K562 (cell line): ENCODE results near the gene NTRK3. TPM values are rescaled to one million over a fixed set of nuclear protein-coding genes. Genes with fewer than 3 reads are reported as not detected.

Experiments
- ATAC-seq: fragments of 200-7000 bp; cut with Tn5 transposase; 3 replicates; pipeline ENCODE4 v1.9.1; 2020; ENCODE audit warnings: moderate library complexity
- BruUV-seq: library from RNA; stranded (reverse); fragments of 400-500 nt; replicated peaks from 2 replicates; lab custom pipeline; 2021; lab: Mats Ljungman, UMichigan
- CTCF ChIA-PET: fragments of 300-600 bp; formaldehyde crosslinking; extraction: SDS; loops from one replicate; lab custom pipeline; 2021; ENCODE audit warnings: low intra/inter-chr PET ratio; lab: Yijun Ruan, JAX
- POLR2A ChIA-PET: fragments of 300-600, 350-650 bp; sonication (Branson Sonifier 250); formaldehyde crosslinking; extraction: SDS; loops from one replicate; lab custom pipeline; 2021; ENCODE audit warnings: antibody characterized with exemption, inconsistent platforms; lab: Yijun Ruan, JAX
- DNase-seq, 4 experiments: peaks; one replicate each; pipeline versions ENCODE4 v3.0.0 to v3.0.0-alpha.2; 2011 to 2018; ENCODE audit warnings: low spot score in 3 of 4, mixed read lengths in 3 of 4; ENCODE audit errors: extremely low read depth in 1 of 4
- FAIRE-seq: peaks from 2 replicates; lab custom pipeline; 2011; peaks lifted over from hg19 to GRCh38; lab: Jason Lieb, UNC
- H2AFZ ChIP-seq: 2 replicates; pipeline ENCODE4 v1.6.0; 2011; ENCODE audit warnings: low read depth, low read length, control low read depth, inconsistent platforms
- H3K27ac ChIP-seq: fragments of 200-600 bp; 3 replicates; pipeline ENCODE4 v1.8.0; 2011; ENCODE audit warnings: low read depth, mild to moderate bottlenecking, control low read depth, inconsistent platforms, low read length, moderate library complexity, mixed read lengths; ENCODE audit errors: extremely low read depth
- H3K27me3 ChIP-seq, 2 experiments: fragments of 300-600 bp in 1 of 2; 2 replicates in 1 of 2; 3 replicates in 1 of 2; pipeline versions ENCODE4 v1.6.0 to v1.8.0; 2011; ENCODE audit warnings: inconsistent platforms in 2 of 2, low read length in 2 of 2, mild to moderate bottlenecking in 1 of 2, mixed read lengths in 1 of 2, moderate library complexity in 1 of 2; ENCODE audit not compliant: control insufficient read depth in 2 of 2, insufficient read depth in 2 of 2
- H3K36me3 ChIP-seq: fragments of 300-600 bp; 3 replicates; pipeline ENCODE4 v1.8.0; 2011; ENCODE audit warnings: mild to moderate bottlenecking, low read length, inconsistent platforms; ENCODE audit not compliant: control insufficient read depth, insufficient read depth
- H3K4me1 ChIP-seq, 2 experiments: fragments of 200-600 bp in 1 of 2; replicated peaks in 1 of 2; 2 replicates in 1 of 2; 3 replicates in 1 of 2; pipeline versions ENCODE4 v1.5.1 to v1.8.0; 2011; ENCODE audit warnings: inconsistent platforms in 2 of 2, low read length in 2 of 2, mild to moderate bottlenecking in 1 of 2, mixed read lengths in 1 of 2, moderate library complexity in 1 of 2; ENCODE audit not compliant: control insufficient read depth in 2 of 2, insufficient read depth in 2 of 2
- H3K4me2 ChIP-seq: 2 replicates; pipeline ENCODE4 v1.6.1; 2011; ENCODE audit warnings: low read length, control low read depth, inconsistent platforms, mixed read lengths; ENCODE audit not compliant: insufficient read depth
- H3K4me3 ChIP-seq: fragments of 200-600 bp; sonication (generic), shearing (Covaris generic); 2 replicates; pipeline ENCODE4 v1.5.1; 2016; ENCODE audit warnings: control low read depth, inconsistent platforms
- H3K79me2 ChIP-seq: fragments of 200-600 bp; 3 replicates; pipeline ENCODE4 v1.8.0; 2011; ENCODE audit warnings: low read length, inconsistent platforms; ENCODE audit not compliant: control insufficient read depth, insufficient read depth
- H3K9ac ChIP-seq, 2 experiments: 2 replicates each; pipeline versions ENCODE4 v1.6.0 to v1.6.1; 2011; ENCODE audit warnings: low read depth in 2 of 2, low read length in 2 of 2, control low read depth in 1 of 2, inconsistent platforms in 1 of 2, mild to moderate bottlenecking in 1 of 2, mixed read lengths in 1 of 2; ENCODE audit not compliant: insufficient read depth in 1 of 2
- H3K9me1 ChIP-seq: one replicate; pipeline ENCODE4 v1.6.0; 2011; ENCODE audit warnings: inconsistent platforms, mild to moderate bottlenecking, low read length, moderate library complexity; ENCODE audit not compliant: control insufficient read depth, insufficient read depth
- H3K9me3 ChIP-seq: replicated peaks from 2 replicates; pipeline ENCODE4 v1.5.1; 2011; ENCODE audit warnings: low read depth, low read length, inconsistent platforms; ENCODE audit not compliant: control insufficient read depth, insufficient read depth
- H4K20me1 ChIP-seq: replicated peaks from 2 replicates; pipeline ENCODE4 v1.6.1; 2011; ENCODE audit warnings: low read length, inconsistent platforms, mixed read lengths; ENCODE audit not compliant: control insufficient read depth, insufficient read depth
- ADNP ChIP-seq: fragments of 200-800 bp; sonication (Bioruptor generic); IDR thresholded peaks from 2 replicates; pipeline ENCODE4 v1.6.1; 2016; ENCODE audit warnings: missing genetic modification characterization, missing compliant biosample characterization
- FOXJ2 ChIP-seq: fragments of 200-800 bp; sonication (Bioruptor generic); IDR thresholded peaks from 2 replicates; pipeline ENCODE4 v1.6.1; 2016; ENCODE audit warnings: missing genetic modification characterization, missing compliant biosample characterization
- MAX ChIP-seq: sonication (generic); formaldehyde crosslinking; IDR thresholded peaks from 2 replicates; pipeline ENCODE4 v1.9.0; 2022; ENCODE audit warnings: mild to moderate bottlenecking, missing genetic modification reagents
- NFIC ChIP-seq: fragments of 450-650 bp; IDR thresholded peaks from 2 replicates; pipeline ENCODE4 v1.6.1; 2017; ENCODE audit warnings: mild to moderate bottlenecking, inconsistent platforms
- SIRT6 ChIP-seq: IDR thresholded peaks from one replicate; pipeline ENCODE4 v1.6.1; 2012; ENCODE audit warnings: low read depth, mild to moderate bottlenecking, control low read depth, inconsistent platforms, low read length, moderate library complexity
- TARDBP ChIP-seq: fragments of 450-650 bp; IDR thresholded peaks from 2 replicates; pipeline ENCODE4 v1.6.1; 2016
- WGBS: fragments of 100-300 bp; shearing (Covaris generic); methylation state at CpG from one replicate; pipeline ENCODE4 v1.1.6; 2016; ENCODE audit warnings: low coverage, mixed read lengths; ENCODE audit not compliant: insufficient coverage; ENCODE audit errors: missing lambda C conversion rate; 5-methylcytosine and 5-hydroxymethylcytosine counted together
- in situ Hi-C: fragments of 300-500 bp; cut with MboI; formaldehyde crosslinking; loops from 4 replicates; pipeline ENCODE4 v1.15.0; 2018; ENCODE audit warnings: inconsistent platforms, mixed read lengths
- intact Hi-C: fragments of 100-400 bp; cut with micrococcal nuclease; formaldehyde crosslinking; loops from 2 replicates; pipeline ENCODE4 v1.14.2; 2022
- polyA plus RNA-seq, 8 experiments: library from polyadenylated mRNA; depleted of rRNA in 4 of 8; stranded (reverse) in 5 of 8; unstranded in 3 of 8; fragments of >200 nt; fragmentation: Nextera tagmentation in 2 of 8; fragmentation: Illumina TruSeq in 1 of 8; extraction: Ambion mirVana in 2 of 8; extraction: Trizol in 1 of 8; gene quantifications; 2 replicates each; pipeline versions ENCODE4 v1.2.1 to v1.2.3, GENCODE V29; 2011 to 2014; ENCODE audit warnings: inconsistent platforms in 1 of 8, missing spikeins in 1 of 8
- total RNA-seq, 7 experiments: library from RNA; depleted of rRNA in 6 of 7; stranded (reverse); fragments of >200 nt in 6 of 7; fragmentation: Illumina TruSeq in 2 of 7; extraction: Trizol in 2 of 7; gene quantifications; 2 replicates each; pipeline versions ENCODE4 v1.2.1 to v1.2.3, GENCODE V29; 2011 to 2021; ENCODE audit warnings: low replicate concordance in 1 of 7
- TF ChIP-seq, protein P1 (sequence below): IDR thresholded peaks from 2 replicates; pipeline ENCODE4 v1.6.1; 2011; ENCODE audit not compliant: insufficient read length; ENCODE audit errors: extremely low read depth
- TF ChIP-seq, protein P2 (sequence below): fragments of 250-450 bp; sonication (Bioruptor Pico); IDR thresholded peaks from 2 replicates; pipeline ENCODE4 v1.8.0; 2022; ENCODE audit warnings: inconsistent platforms
- TF ChIP-seq, protein P3 (sequence below): fragments of 450-650 bp; IDR thresholded peaks from 2 replicates; pipeline ENCODE4 v1.6.1; 2016; ENCODE audit warnings: borderline replicate concordance

NTRK3 gene
- total and polyA plus RNA-seq, 9 of the 15 experiments (the other 6 are each of a cell fraction or from before 2014, with no cell fraction given) = 0.11 to 0.13 TPM; not detected in 7

DNA sequence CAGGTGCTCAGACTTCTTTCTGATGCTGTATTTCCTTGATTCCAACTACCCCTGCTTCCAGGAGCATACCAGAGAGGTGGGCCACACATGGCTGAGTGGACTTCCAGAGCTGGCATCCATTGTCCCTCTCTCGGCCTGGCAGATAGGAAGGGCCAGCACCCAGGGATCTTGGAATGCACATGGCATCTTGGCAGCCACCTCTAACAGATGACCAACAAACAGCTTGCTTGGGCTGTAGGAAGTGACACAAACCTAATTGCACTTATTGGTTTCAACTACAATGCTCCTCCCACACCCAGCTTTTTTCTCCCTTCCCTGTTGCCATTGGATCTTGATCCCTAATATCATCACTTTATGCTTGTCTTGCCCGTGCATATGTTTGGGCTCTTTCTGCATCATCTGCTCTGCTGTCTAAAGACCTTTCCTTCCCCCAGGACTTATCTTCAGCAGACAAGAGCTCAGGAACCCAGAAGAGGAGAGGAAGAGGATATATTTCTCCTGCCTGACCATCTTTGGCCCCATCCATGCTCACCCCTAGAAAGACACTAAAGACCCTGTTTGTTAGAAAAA lies 294.6 kb downstream of the NTRK3 start:
- ChIA-PET CTCF (no interaction called here), POLR2A (no interaction called here)
- no peaks in the 10 kb centered on the region for H3K79me2 ChIP-seq
- no peak overlapping the region for H3K9ac ChIP-seq
- H3K4me3 ChIP-seq = no peak overlapping the region
- no peaks in the 10 kb centered on the region for H3K9me1 ChIP-seq
- FAIRE-seq (no peak), DNase-seq (no peak), ATAC-seq (no peak)
- H3K4me1 ChIP-seq = no peaks in the 10 kb centered on the region
- no peaks in the 10 kb centered on the region for H4K20me1 ChIP-seq
- H3K27ac ChIP-seq = no peak overlapping the region
- 0% methylated on average over 2 of the region's 2 CpGs for WGBS
- H3K4me2 ChIP-seq = no peak overlapping the region
- H3K27me3 ChIP-seq = peaks cover 2 to 14% of the 10 kb centered on the region in 2 experiments; a peak in 3 of 5 replicates
- H3K9me3 ChIP-seq = no peaks in the 10 kb centered on the region
- H2AFZ ChIP-seq = no peak overlapping the region
- H3K36me3 ChIP-seq = no peaks in the 10 kb centered on the region
- no TSS peak for BruUV-seq
- in situ Hi-C loops = no loop called here
- intact Hi-C loops = no loop called here
- TF ChIP-seq NFIC (no peak), MAX (CRISPR knock-in tag) (no peak), FOXJ2 (tag) (no peak), SIRT6 (no peak), TARDBP (no peak), ADNP (tag) (no peak)
- TF ChIP-seq, protein P1, sequence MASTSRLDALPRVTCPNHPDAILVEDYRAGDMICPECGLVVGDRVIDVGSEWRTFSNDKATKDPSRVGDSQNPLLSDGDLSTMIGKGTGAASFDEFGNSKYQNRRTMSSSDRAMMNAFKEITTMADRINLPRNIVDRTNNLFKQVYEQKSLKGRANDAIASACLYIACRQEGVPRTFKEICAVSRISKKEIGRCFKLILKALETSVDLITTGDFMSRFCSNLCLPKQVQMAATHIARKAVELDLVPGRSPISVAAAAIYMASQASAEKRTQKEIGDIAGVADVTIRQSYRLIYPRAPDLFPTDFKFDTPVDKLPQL = no peak
- TF ChIP-seq, protein P2, sequence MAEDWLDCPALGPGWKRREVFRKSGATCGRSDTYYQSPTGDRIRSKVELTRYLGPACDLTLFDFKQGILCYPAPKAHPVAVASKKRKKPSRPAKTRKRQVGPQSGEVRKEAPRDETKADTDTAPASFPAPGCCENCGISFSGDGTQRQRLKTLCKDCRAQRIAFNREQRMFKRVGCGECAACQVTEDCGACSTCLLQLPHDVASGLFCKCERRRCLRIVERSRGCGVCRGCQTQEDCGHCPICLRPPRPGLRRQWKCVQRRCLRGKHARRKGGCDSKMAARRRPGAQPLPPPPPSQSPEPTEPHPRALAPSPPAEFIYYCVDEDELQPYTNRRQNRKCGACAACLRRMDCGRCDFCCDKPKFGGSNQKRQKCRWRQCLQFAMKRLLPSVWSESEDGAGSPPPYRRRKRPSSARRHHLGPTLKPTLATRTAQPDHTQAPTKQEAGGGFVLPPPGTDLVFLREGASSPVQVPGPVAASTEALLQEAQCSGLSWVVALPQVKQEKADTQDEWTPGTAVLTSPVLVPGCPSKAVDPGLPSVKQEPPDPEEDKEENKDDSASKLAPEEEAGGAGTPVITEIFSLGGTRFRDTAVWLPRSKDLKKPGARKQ (CRISPR knock-in tag) = no peak
- TF ChIP-seq, protein P3, sequence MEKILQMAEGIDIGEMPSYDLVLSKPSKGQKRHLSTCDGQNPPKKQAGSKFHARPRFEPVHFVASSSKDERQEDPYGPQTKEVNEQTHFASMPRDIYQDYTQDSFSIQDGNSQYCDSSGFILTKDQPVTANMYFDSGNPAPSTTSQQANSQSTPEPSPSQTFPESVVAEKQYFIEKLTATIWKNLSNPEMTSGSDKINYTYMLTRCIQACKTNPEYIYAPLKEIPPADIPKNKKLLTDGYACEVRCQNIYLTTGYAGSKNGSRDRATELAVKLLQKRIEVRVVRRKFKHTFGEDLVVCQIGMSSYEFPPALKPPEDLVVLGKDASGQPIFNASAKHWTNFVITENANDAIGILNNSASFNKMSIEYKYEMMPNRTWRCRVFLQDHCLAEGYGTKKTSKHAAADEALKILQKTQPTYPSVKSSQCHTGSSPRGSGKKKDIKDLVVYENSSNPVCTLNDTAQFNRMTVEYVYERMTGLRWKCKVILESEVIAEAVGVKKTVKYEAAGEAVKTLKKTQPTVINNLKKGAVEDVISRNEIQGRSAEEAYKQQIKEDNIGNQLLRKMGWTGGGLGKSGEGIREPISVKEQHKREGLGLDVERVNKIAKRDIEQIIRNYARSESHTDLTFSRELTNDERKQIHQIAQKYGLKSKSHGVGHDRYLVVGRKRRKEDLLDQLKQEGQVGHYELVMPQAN = no peak
